Peyer's patch (tissue), 4 donors: ENCODE measurements around the gene TMEM25. TPM values are rescaled to one million over a fixed set of nuclear protein-coding genes. Genes with fewer than 3 reads are reported as not detected.

Experiments
- DNase-seq, 3 donors: peaks; one replicate each; pipeline ENCODE4 v3.0.0-alpha.2; 2017 to 2019
- H3K27ac ChIP-seq, 4 donors: fragments of 200-600 bp; sonication (generic); one replicate each; pipeline ENCODE4 v1.5.1; 2016 to 2019
- H3K27me3 ChIP-seq, 2 donors: fragments of 200-600 bp; sonication (generic); one replicate each; pipeline ENCODE4 v1.5.1; 2019
- H3K36me3 ChIP-seq, 3 donors: fragments of 200-600 bp; sonication (generic); one replicate each; pipeline ENCODE4 v1.5.1; 2016 to 2019
- H3K4me1 ChIP-seq, 4 donors: fragments of 200-600 bp; sonication (generic); one replicate each; pipeline ENCODE4 v1.5.1; 2016 to 2019
- H3K4me3 ChIP-seq, 4 donors: fragments of 200-600 bp; sonication (generic); 1 replicate in 3 of 4; 2 replicates in 1 of 4; pipeline ENCODE4 v1.5.1; 2016 to 2019; ENCODE audit warnings: mild to moderate bottlenecking in 1 of 4
- H3K9me3 ChIP-seq, 4 donors: fragments of 200-600 bp; sonication (generic); one replicate each; pipeline ENCODE4 v1.5.1; 2016 to 2019; ENCODE audit warnings: mild to moderate bottlenecking in 1 of 4
- POLR2A ChIP-seq, 2 donors: fragments of 450-650 bp; IDR thresholded peaks; one replicate each; pipeline ENCODE4 v1.5.1; 2017; ENCODE audit warnings: antibody characterized with exemption in 2 of 2, mild to moderate bottlenecking in 2 of 2, moderate library complexity in 2 of 2
- total RNA-seq, 4 donors: library from RNA; depleted of rRNA; stranded (reverse); fragments of >200 nt; gene quantifications; one replicate each; pipeline ENCODE4 v1.1.0, GENCODE V29; 2016
- TF ChIP-seq, protein P1 (sequence below), 6 experiments: fragments of 450-650 bp in 4 of 6; fragments of 200-600 bp in 2 of 6; sonication (generic) in 1 of 6; IDR thresholded peaks; one replicate each; pipeline ENCODE4 v1.5.1; 2017 to 2019; ENCODE audit warnings: antibody characterized with exemption in 6 of 6, mild to moderate bottlenecking in 3 of 6, moderate library complexity in 1 of 6

TMEM25 gene
- total RNA-seq, 4 donors from 2014 or later, result 48.7 to 263 (median 204) TPM

DNA sequence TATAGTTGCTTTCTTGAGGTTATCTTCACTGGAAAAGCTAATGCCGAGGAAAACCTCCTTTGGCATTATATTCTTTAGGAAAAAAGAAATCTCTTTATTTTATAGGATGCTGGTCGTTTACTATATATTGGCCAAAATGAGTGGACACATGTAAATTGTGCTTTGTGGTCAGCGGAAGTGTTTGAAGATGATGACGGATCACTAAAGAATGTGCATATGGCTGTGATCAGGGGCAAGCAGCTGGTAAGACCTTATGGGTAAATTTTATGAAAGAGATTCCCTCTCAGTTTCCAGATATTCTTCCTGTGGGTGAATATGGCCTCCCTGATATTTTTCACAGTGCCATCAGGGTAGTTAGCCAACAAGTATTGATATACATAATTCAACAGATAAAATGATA, 33.2 kb upstream of the TMEM25 start:
- H3K4me3 ChIP-seq, result no peak overlapping the region
- no peaks in the 10 kb centered on the region for H3K27me3 ChIP-seq
- no peak for DNase-seq
- no peak for TF ChIP-seq POLR2A (IDR thresholded peaks at IDR 0.05)
- TF ChIP-seq, protein P1, sequence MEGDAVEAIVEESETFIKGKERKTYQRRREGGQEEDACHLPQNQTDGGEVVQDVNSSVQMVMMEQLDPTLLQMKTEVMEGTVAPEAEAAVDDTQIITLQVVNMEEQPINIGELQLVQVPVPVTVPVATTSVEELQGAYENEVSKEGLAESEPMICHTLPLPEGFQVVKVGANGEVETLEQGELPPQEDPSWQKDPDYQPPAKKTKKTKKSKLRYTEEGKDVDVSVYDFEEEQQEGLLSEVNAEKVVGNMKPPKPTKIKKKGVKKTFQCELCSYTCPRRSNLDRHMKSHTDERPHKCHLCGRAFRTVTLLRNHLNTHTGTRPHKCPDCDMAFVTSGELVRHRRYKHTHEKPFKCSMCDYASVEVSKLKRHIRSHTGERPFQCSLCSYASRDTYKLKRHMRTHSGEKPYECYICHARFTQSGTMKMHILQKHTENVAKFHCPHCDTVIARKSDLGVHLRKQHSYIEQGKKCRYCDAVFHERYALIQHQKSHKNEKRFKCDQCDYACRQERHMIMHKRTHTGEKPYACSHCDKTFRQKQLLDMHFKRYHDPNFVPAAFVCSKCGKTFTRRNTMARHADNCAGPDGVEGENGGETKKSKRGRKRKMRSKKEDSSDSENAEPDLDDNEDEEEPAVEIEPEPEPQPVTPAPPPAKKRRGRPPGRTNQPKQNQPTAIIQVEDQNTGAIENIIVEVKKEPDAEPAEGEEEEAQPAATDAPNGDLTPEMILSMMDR (IDR thresholded peaks at IDR 0.05), result no peak
- H3K9me3 ChIP-seq, result no peaks in the 10 kb centered on the region
- H3K27ac ChIP-seq, result no peak overlapping the region
- no peaks in the 10 kb centered on the region for H3K4me1 ChIP-seq
- H3K36me3 ChIP-seq, result peaks cover 0 to 100% (median 9%) of the 10 kb centered on the region in 3 donors

DNA sequence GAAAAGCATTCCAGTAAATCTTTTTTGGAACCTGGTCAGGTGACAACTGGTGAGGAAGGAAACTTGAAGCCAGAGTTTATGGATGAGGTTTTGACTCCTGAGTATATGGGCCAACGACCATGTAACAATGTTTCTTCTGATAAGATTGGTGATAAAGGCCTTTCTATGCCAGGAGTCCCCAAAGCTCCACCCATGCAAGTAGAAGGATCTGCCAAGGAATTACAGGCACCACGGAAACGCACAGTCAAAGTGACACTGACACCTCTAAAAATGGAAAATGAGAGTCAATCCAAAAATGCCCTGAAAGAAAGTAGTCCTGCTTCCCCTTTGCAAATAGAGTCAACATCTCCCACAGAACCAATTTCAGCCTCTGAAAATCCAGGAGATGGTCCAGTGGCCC, 27.8 kb upstream of the TMEM25 start:
- TF ChIP-seq POLR2A (IDR thresholded peaks at IDR 0.05), result no peak
- TF ChIP-seq, protein P1 (IDR thresholded peaks at IDR 0.05), result no peak
- Histone ChIP-seq H3K36me3 (peaks cover 0 to 99% (median 9%) of the 10 kb centered on the region in 3 donors), H3K4me3 (no peak overlapping the region), H3K4me1 (no peaks in the 10 kb centered on the region), H3K9me3 (no peaks in the 10 kb centered on the region), H3K27me3 (no peaks in the 10 kb centered on the region), H3K27ac (no peak overlapping the region)
- no peak for DNase-seq

DNA sequence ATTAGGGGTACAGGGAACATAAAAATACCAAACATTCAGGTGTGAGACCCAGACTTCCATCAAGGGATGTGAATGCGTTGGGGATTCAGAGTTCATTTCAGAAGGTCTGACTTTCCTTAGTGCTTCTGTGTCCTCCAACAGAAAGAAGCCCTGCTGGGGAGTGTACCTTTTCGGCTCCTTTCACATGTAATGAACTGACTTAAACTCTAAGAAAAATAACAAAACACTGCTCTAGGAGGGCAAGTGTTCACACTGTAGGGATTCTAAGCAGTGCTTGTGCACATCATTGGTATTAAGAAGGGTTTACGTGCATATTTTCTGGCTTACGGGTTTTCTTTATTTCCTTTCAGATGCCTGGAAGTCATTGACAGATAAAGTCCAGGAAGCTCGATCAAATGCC, 19.4 kb upstream of the TMEM25 start:
- TF ChIP-seq, protein P1 (IDR thresholded peaks at IDR 0.05), result no peak
- TF ChIP-seq POLR2A (IDR thresholded peaks at IDR 0.05), result no peak
- no peaks in the 10 kb centered on the region for H3K4me1 ChIP-seq
- H3K27me3 ChIP-seq, result no peaks in the 10 kb centered on the region
- peaks cover 0 to 96% (median 3%) of the 10 kb centered on the region in 3 donors for H3K36me3 ChIP-seq
- H3K9me3 ChIP-seq, result no peaks in the 10 kb centered on the region
- no peak for DNase-seq
- H3K4me3 ChIP-seq, result no peak overlapping the region
- no peak overlapping the region for H3K27ac ChIP-seq

DNA sequence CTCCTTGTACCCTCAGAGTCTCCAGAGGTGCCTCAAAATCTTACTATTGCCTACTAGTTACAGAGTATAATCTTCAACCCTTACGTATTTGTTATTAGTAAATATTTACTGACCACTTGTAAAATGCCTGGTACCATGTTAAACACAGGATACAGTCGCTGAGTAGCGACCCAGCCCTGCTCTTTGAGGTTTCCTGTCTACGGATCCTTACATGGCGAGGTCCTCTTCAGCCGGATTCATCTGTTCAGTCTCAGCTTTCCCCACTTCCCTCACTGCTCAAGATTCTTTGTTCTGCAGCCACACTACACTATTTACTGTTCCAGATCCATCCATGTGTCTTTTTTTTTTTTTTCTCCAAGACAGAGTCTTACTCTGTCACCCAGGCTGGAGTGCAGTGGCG, 16.9 kb upstream of the TMEM25 start:
- no peak for TF ChIP-seq POLR2A (IDR thresholded peaks at IDR 0.05)
- TF ChIP-seq, protein P1 (IDR thresholded peaks at IDR 0.05), result no peak
- Histone ChIP-seq H3K4me3 (no peak overlapping the region), H3K27ac (no peak overlapping the region), H3K4me1 (no peaks in the 10 kb centered on the region), H3K27me3 (no peaks in the 10 kb centered on the region), H3K9me3 (no peaks in the 10 kb centered on the region), H3K36me3 (peaks cover 0 to 90% (median 3%) of the 10 kb centered on the region in 3 donors)
- DNase-seq, result no peak

DNA sequence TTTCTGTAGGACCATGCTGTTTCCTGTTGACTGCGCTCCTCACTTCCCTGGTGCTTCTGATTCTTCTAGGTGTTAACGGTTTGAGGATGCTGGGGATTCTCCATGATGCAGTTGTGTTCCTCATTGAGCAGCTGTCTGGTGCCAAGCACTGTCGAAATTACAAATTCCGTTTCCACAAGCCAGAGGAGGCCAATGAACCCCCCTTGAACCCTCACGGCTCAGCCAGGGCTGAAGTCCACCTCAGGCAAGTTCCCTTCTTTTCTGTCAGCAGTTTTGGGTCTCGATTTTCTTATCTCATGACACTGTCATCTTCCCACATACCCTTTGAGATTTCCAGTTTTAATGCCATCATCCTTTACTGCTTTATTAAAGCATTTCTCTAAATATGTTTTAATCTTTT, 11.4 kb upstream of the TMEM25 start:
- H3K4me3 ChIP-seq, result no peak overlapping the region
- DNase-seq, result no peak
- no peaks in the 10 kb centered on the region for H3K4me1 ChIP-seq
- no peaks in the 10 kb centered on the region for H3K9me3 ChIP-seq
- H3K27me3 ChIP-seq, result no peaks in the 10 kb centered on the region
- TF ChIP-seq, protein P1 (IDR thresholded peaks at IDR 0.05), result no peak
- no peak for TF ChIP-seq POLR2A (IDR thresholded peaks at IDR 0.05)
- peaks cover 0 to 89% (median 3%) of the 10 kb centered on the region in 3 donors for H3K36me3 ChIP-seq
- H3K27ac ChIP-seq, result no peak overlapping the region

DNA sequence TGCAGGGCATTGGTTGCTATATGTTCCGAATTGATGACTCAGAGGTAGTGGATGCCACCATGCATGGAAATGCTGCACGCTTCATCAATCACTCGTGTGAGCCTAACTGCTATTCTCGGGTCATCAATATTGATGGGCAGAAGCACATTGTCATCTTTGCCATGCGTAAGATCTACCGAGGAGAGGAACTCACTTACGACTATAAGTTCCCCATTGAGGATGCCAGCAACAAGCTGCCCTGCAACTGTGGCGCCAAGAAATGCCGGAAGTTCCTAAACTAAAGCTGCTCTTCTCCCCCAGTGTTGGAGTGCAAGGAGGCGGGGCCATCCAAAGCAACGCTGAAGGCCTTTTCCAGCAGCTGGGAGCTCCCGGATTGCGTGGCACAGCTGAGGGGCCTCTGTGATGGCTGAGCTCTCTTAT, 9.1 kb upstream of the TMEM25 start:
- DNase-seq, result no peak
- H3K4me3 ChIP-seq, result no peak overlapping the region
- H3K4me1 ChIP-seq, result no peaks in the 10 kb centered on the region
- no peak for TF ChIP-seq POLR2A (IDR thresholded peaks at IDR 0.05)
- TF ChIP-seq, protein P1 (IDR thresholded peaks at IDR 0.05), result no peak
- no peaks in the 10 kb centered on the region for H3K9me3 ChIP-seq
- no peaks in the 10 kb centered on the region for H3K27me3 ChIP-seq
- H3K36me3 ChIP-seq, result peaks cover 0 to 74% (median 0%) of the 10 kb centered on the region in 3 donors
- H3K27ac ChIP-seq, result no peak overlapping the region
